Measurements from ENCODE around the gene LMCD1. TPM values are rescaled to one million over a fixed set of nuclear protein-coding genes. Genes with fewer than 3 reads are reported as not detected.

LMCD1 gene
- total RNA-seq, 1 experiment from 2014 or later, result 24.3 TPM

- in situ Hi-C loops (cut with HindIII; ENCODE audit: low pct_unique_long_range_greater_than_20kb, low sequenced_read_pairs), result no loop called here
- no peak for DNase-seq (ENCODE audit: low read depth, low spot score)
Observed at GRCh38 chr3:8497582-8497981, 4.0 kb upstream of the LMCD1 start.

GRCh38 chr3:8499181-8499611 is 2.4 kb upstream of the LMCD1 start:
- in situ Hi-C loops (cut with HindIII; ENCODE audit: low pct_unique_long_range_greater_than_20kb, low sequenced_read_pairs), result no loop called here
- peak; percentile 93 for DNase-seq (ENCODE audit: low read depth, low spot score)

GRCh38 chr3:8500319-8500988 is 1.2 kb upstream of the LMCD1 start:
- in situ Hi-C loops (cut with HindIII; ENCODE audit: low pct_unique_long_range_greater_than_20kb, low sequenced_read_pairs), result no loop called here
- peak; percentile 86 for DNase-seq (ENCODE audit: low read depth, low spot score)

GRCh38 chr3:8500989-8501370 is 643 bp upstream of the LMCD1 start:
- in situ Hi-C loops (cut with HindIII; ENCODE audit: low pct_unique_long_range_greater_than_20kb, low sequenced_read_pairs), result no loop called here
- DNase-seq (ENCODE audit: low read depth, low spot score), result no peak

- in situ Hi-C loops (cut with HindIII; ENCODE audit: low pct_unique_long_range_greater_than_20kb, low sequenced_read_pairs), result no loop called here
Observed at GRCh38 chr3:8503461-8503860, 1.8 kb downstream of the LMCD1 start.

GRCh38 chr3:8503871-8504610 is 2.4 kb downstream of the LMCD1 start:
- in situ Hi-C loops (cut with HindIII; ENCODE audit: low pct_unique_long_range_greater_than_20kb, low sequenced_read_pairs), result no loop called here
- DNase-seq (ENCODE audit: low read depth, low spot score), result peak; percentile 53

More at GRCh38 chr3:8503461-8503860, 1.8 kb downstream of the LMCD1 start:
- peak; percentile 15 for DNase-seq (ENCODE audit: low read depth, low spot score)

- DNase-seq (ENCODE audit: low read depth, low spot score), result no peak
- in situ Hi-C loops (cut with HindIII; ENCODE audit: low pct_unique_long_range_greater_than_20kb, low sequenced_read_pairs), result no loop called here
Observed at GRCh38 chr3:8504611-8504973, 3.0 kb downstream of the LMCD1 start.

- DNase-seq (ENCODE audit: low read depth, low spot score), result no peak
- in situ Hi-C loops (cut with HindIII; ENCODE audit: low pct_unique_long_range_greater_than_20kb, low sequenced_read_pairs), result no loop called here
Observed at GRCh38 chr3:8505621-8506020, 4.0 kb downstream of the LMCD1 start.

- in situ Hi-C loops (cut with HindIII; ENCODE audit: low pct_unique_long_range_greater_than_20kb, low sequenced_read_pairs), result no loop called here
- DNase-seq (ENCODE audit: low read depth, low spot score), result no peak
Observed at GRCh38 chr3:8506571-8507061, 5.0 kb downstream of the LMCD1 start.

- no peak for DNase-seq (ENCODE audit: low read depth, low spot score)
- in situ Hi-C loops (cut with HindIII; ENCODE audit: low pct_unique_long_range_greater_than_20kb, low sequenced_read_pairs), result no loop called here
Observed at GRCh38 chr3:8507496-8507895, 5.9 kb downstream of the LMCD1 start.

- DNase-seq (ENCODE audit: low read depth, low spot score), result no peak
- in situ Hi-C loops (cut with HindIII; ENCODE audit: low pct_unique_long_range_greater_than_20kb, low sequenced_read_pairs), result no loop called here
Observed at GRCh38 chr3:8509961-8510360, 8.3 kb downstream of the LMCD1 start.

GRCh38 chr3:8512234-8512633 is 10.6 kb downstream of the LMCD1 start:
- in situ Hi-C loops (cut with HindIII; ENCODE audit: low pct_unique_long_range_greater_than_20kb, low sequenced_read_pairs), result no loop called here
- DNase-seq (ENCODE audit: low read depth, low spot score), result no peak

GRCh38 chr3:8516047-8516661 is 14.5 kb downstream of the LMCD1 start:
- no peak for DNase-seq (ENCODE audit: low read depth, low spot score)
- in situ Hi-C loops (cut with HindIII; ENCODE audit: low pct_unique_long_range_greater_than_20kb, low sequenced_read_pairs), result no loop called here

GRCh38 chr3:8516783-8517182 is 15.2 kb downstream of the LMCD1 start:
- no peak for DNase-seq (ENCODE audit: low read depth, low spot score)
- in situ Hi-C loops (cut with HindIII; ENCODE audit: low pct_unique_long_range_greater_than_20kb, low sequenced_read_pairs), result no loop called here

- in situ Hi-C loops (cut with HindIII; ENCODE audit: low pct_unique_long_range_greater_than_20kb, low sequenced_read_pairs), result no loop called here
- DNase-seq (ENCODE audit: low read depth, low spot score), result no peak
Observed at GRCh38 chr3:8517487-8517886, 15.9 kb downstream of the LMCD1 start.

- in situ Hi-C loops (cut with HindIII; ENCODE audit: low pct_unique_long_range_greater_than_20kb, low sequenced_read_pairs), result no loop called here
- DNase-seq (ENCODE audit: low read depth, low spot score), result no peak
Observed at GRCh38 chr3:8518138-8518537, 16.5 kb downstream of the LMCD1 start.

- no peak for DNase-seq (ENCODE audit: low read depth, low spot score)
- in situ Hi-C loops (cut with HindIII; ENCODE audit: low pct_unique_long_range_greater_than_20kb, low sequenced_read_pairs), result no loop called here
Observed at GRCh38 chr3:8519156-8519555, 17.5 kb downstream of the LMCD1 start.

- DNase-seq (ENCODE audit: low read depth, low spot score), result no peak
- in situ Hi-C loops (cut with HindIII; ENCODE audit: low pct_unique_long_range_greater_than_20kb, low sequenced_read_pairs), result no loop called here
Observed at GRCh38 chr3:8519774-8520448, 18.3 kb downstream of the LMCD1 start.
